Right lobe of liver (tissue), 6 donors: ENCODE measurements around the gene FAM241B. TPM values are rescaled to one million over a fixed set of nuclear protein-coding genes. Genes with fewer than 3 reads are reported as not detected.

ENCODE experiments used
- ATAC-seq, 4 donors: fragments of 200-7000 bp; cut with Tn5 transposase; one replicate each; pipeline ENCODE4 v1.9.1; 2020; ENCODE audit warnings: mild to moderate bottlenecking in 4 of 4, moderate library complexity in 4 of 4
- DNase-seq, 3 donors: peaks; one replicate each; pipeline ENCODE4 v3.0.0-alpha.2; 2020
- H3K27ac ChIP-seq, 3 donors: fragments of 200-600 bp; one replicate each; pipeline ENCODE4 v1.8.0; 2022
- H3K27me3 ChIP-seq, 2 donors: fragments of 200-600 bp; one replicate each; pipeline ENCODE4 v1.8.0; 2022
- H3K36me3 ChIP-seq, 4 donors: fragments of 200-600 bp; sonication (generic) in 1 of 4; one replicate each; pipeline versions ENCODE4 v1.5.1 to v1.8.0; 2017 to 2022; ENCODE audit warnings: control low read depth in 1 of 4
- H3K4me1 ChIP-seq, 4 donors: fragments of 200-600 bp; sonication (generic) in 1 of 4; one replicate each; pipeline versions ENCODE4 v1.5.1 to v1.8.0; 2017 to 2022; ENCODE audit warnings: control low read depth in 1 of 4
- H3K4me3 ChIP-seq, 3 donors: fragments of 200-600 bp; one replicate each; pipeline ENCODE4 v1.8.0; 2022
- H3K9me3 ChIP-seq, 4 donors: fragments of 200-600 bp; sonication (generic) in 1 of 4; one replicate each; pipeline versions ENCODE4 v1.5.1 to v1.8.0; 2017 to 2022; ENCODE audit warnings: control low read depth in 1 of 4
- CTCF ChIP-seq, 4 donors: fragments of 200-600 bp in 3 of 4; fragments of 450-650 bp in 1 of 4; IDR thresholded peaks; one replicate each; pipeline versions ENCODE4 v1.5.1 to v1.8.0; 2016 to 2022; ENCODE audit warnings: antibody characterized with exemption in 4 of 4, mild to moderate bottlenecking in 2 of 4
- POLR2A ChIP-seq: fragments of 450-650 bp; IDR thresholded peaks from one replicate; pipeline ENCODE4 v1.6.1; 2017; ENCODE audit warnings: antibody characterized with exemption, mild to moderate bottlenecking
- WGBS: methylation state at CpG from one replicate; pipeline ENCODE4 v1.1.6; 2018; ENCODE audit warnings: low coverage, low lambda C conversion rate; ENCODE audit not compliant: insufficient coverage; ENCODE audit errors: missing lambda C conversion rate; 5-methylcytosine and 5-hydroxymethylcytosine counted together
- intact Hi-C, 2 donors: fragments of 100-400 bp; cut with DNase I; formaldehyde crosslinking; loops; one replicate each; pipeline versions ENCODE4 v1.11.2 to v1.14.1; 2022
- total RNA-seq, 6 experiments: library from RNA; depleted of rRNA in 2 of 6; stranded (reverse); fragments of >200 nt in 2 of 6; fragmentation: NEBNext Ultra II Directional in 3 of 6; extraction: Animal tissue kit (Norgen Biotek cat#: 25700) in 3 of 6; gene quantifications; one replicate each; pipeline versions ENCODE4 v1.1.0 to v1.2.4, GENCODE V29; 2016 to 2023
- donor health status: DM: no; HTN: yes; CAD: no.
- donor health status: DM: no; HTN: no; CAD: no.
- donor health status: DM: no; HTN: no; CAD: no.
- donor health status: DM: no; HTN: yes; CAD: no.
- donor health status: DM: no; HTN: yes; CAD: no.

FAM241B gene
- total RNA-seq, 6 experiments from 2014 or later = 0.74 to 3.9 (median 1.5) TPM

- H3K27me3 ChIP-seq = no peaks in the 10 kb centered on the region
- no peak overlapping the region for H3K4me3 ChIP-seq
- no peaks in the 10 kb centered on the region for H3K36me3 ChIP-seq
- TF ChIP-seq CTCF (IDR thresholded peaks at IDR 0.05) = no peak
- no peak for TF ChIP-seq POLR2A
- no peaks in the 10 kb centered on the region for H3K9me3 ChIP-seq
- no peak overlapping the region for H3K27ac ChIP-seq
- no peaks in the 10 kb centered on the region for H3K4me1 ChIP-seq
- WGBS = 100% methylated on average over 4 of the region's 9 CpGs
- DNase-seq (no peak), ATAC-seq (no peak)
- intact Hi-C loops = loop anchor here in 1 of 2 donors (5.0 kb wide), 1 partner anchor 67 kb away; no protein-coding TSS in a partner anchor
Measured at GRCh38 chr10:69649786-69650550, 19.9 kb downstream of the FAM241B start.

GRCh38 chr10:69650589-69651261 is 20.7 kb downstream of the FAM241B start:
- no peaks in the 10 kb centered on the region for H3K4me1 ChIP-seq
- intact Hi-C loops = no loop called here
- no peak for DNase-seq

GRCh38 chr10:69651362-69651761 is 21.3 kb downstream of the FAM241B start:
- no peaks in the 10 kb centered on the region for H3K27me3 ChIP-seq
- 48% methylated on average over 4 of the region's 9 CpGs for WGBS
- TF ChIP-seq POLR2A (no peak), CTCF (IDR thresholded peaks at IDR 0.05) (no peak)
- intact Hi-C loops = no loop called here
- H3K27ac ChIP-seq = no peak overlapping the region
- H3K4me3 ChIP-seq = no peak overlapping the region
- no peak for DNase-seq
- no peaks in the 10 kb centered on the region for H3K9me3 ChIP-seq
- no peaks in the 10 kb centered on the region for H3K4me1 ChIP-seq
- no peak for ATAC-seq
- no peaks in the 10 kb centered on the region for H3K36me3 ChIP-seq

More at GRCh38 chr10:69650589-69651261, 20.7 kb downstream of the FAM241B start:
- Histone ChIP-seq H3K9me3 (no peaks in the 10 kb centered on the region), H3K27me3 (no peaks in the 10 kb centered on the region), H3K36me3 (no peaks in the 10 kb centered on the region), H3K27ac (no peak overlapping the region), H3K4me3 (no peak overlapping the region)
- ATAC-seq = no peak
- TF ChIP-seq POLR2A (no peak), CTCF (IDR thresholded peaks at IDR 0.05) (no peak)
- 61% methylated on average over 9 of the region's 13 CpGs for WGBS

GRCh38 chr10:69652111-69652856 is 22.2 kb downstream of the FAM241B start:
- DNase-seq (no peak), ATAC-seq (no peak)
- intact Hi-C loops = no loop called here
- Histone ChIP-seq H3K36me3 (no peaks in the 10 kb centered on the region), H3K27me3 (no peaks in the 10 kb centered on the region), H3K4me1 (no peaks in the 10 kb centered on the region), H3K4me3 (no peak overlapping the region), H3K27ac (no peak overlapping the region), H3K9me3 (no peaks in the 10 kb centered on the region)
- WGBS = 100% methylated on average over 1 of the region's 14 CpGs
- no peak for TF ChIP-seq POLR2A
- no peak for TF ChIP-seq CTCF (IDR thresholded peaks at IDR 0.05)
